ENCODE results near the gene CD82. TPM values are rescaled to one million over a fixed set of nuclear protein-coding genes. Genes with fewer than 3 reads are reported as not detected.

CD82 gene
- polyA plus RNA-seq, 1 donor from 2014 or later, result 0.84 TPM

- TF ChIP-seq EZH2 (IDR thresholded peaks at IDR 0.05; ENCODE audit: borderline replicate concordance, insufficient read depth, low read length, poor library complexity, severe bottlenecking) (no peak), POLR2AphosphoS5 (IDR thresholded peaks at IDR 0.05) (no peak), MXI1 (conservative IDR thresholded peaks at IDR 0.05; ENCODE audit: poor library complexity, severe bottlenecking) (no peak), EP300 (conservative IDR thresholded peaks at IDR 0.05; ENCODE audit: poor library complexity, severe bottlenecking) (no peak)
- Histone ChIP-seq H3K9me2 (ENCODE audit: insufficient read depth, low read length) (no peaks in the 10 kb centered on the region), H2AFZ (ENCODE audit: low read depth, low read length) (no peak overlapping the region), H3K4me3 (ENCODE audit: low read length) (no peak overlapping the region), H3F3A (ENCODE audit: insufficient read depth, low read length, poor library complexity, severe bottlenecking) (no peaks in the 10 kb centered on the region), H3K36me3 (ENCODE audit: insufficient read depth, low read length) (no peaks in the 10 kb centered on the region), H3K27me3 (ENCODE audit: insufficient read depth, low read depth, low read length) (no peaks in the 10 kb centered on the region), H3K27ac (ENCODE audit: low read length) (no peak overlapping the region), H3K4me2 (ENCODE audit: low read length) (no peak overlapping the region), H3K9ac (ENCODE audit: low read length) (no peak overlapping the region), H4K20me1 (ENCODE audit: insufficient read depth) (no peaks in the 10 kb centered on the region), H3K79me2 (replicated peaks; ENCODE audit: insufficient read depth, low read length) (no peaks in the 10 kb centered on the region), H3K9me3 (ENCODE audit: low read length) (no peaks in the 10 kb centered on the region)
Measured at GRCh38 chr11:44627911-44628729, 62.7 kb downstream of the CD82 start.

GRCh38 chr11:44628730-44629700 is 63.6 kb downstream of the CD82 start:
- H3K9me3 ChIP-seq (ENCODE audit: low read length), result no peaks in the 10 kb centered on the region
- no peak overlapping the region for H3K27ac ChIP-seq (ENCODE audit: low read length)

More at GRCh38 chr11:44628730-44629700, 63.6 kb downstream of the CD82 start:
- Histone ChIP-seq H3K36me3 (ENCODE audit: insufficient read depth, low read length) (no peaks in the 10 kb centered on the region), H3F3A (ENCODE audit: insufficient read depth, low read length, poor library complexity, severe bottlenecking) (no peaks in the 10 kb centered on the region), H2AFZ (ENCODE audit: low read depth, low read length) (no peak overlapping the region), H3K27me3 (ENCODE audit: insufficient read depth, low read depth, low read length) (no peaks in the 10 kb centered on the region), H4K20me1 (ENCODE audit: insufficient read depth) (no peaks in the 10 kb centered on the region), H3K4me2 (ENCODE audit: low read length) (no peak overlapping the region), H3K4me3 (ENCODE audit: low read length) (no peak overlapping the region), H3K9ac (ENCODE audit: low read length) (no peak overlapping the region), H3K79me2 (replicated peaks; ENCODE audit: insufficient read depth, low read length) (no peaks in the 10 kb centered on the region), H3K9me2 (ENCODE audit: insufficient read depth, low read length) (no peaks in the 10 kb centered on the region)
- no peak for TF ChIP-seq POLR2AphosphoS5 (IDR thresholded peaks at IDR 0.05)
- no peak for TF ChIP-seq TAF1 (IDR thresholded peaks at IDR 0.05; ENCODE audit: low read depth)
- TF ChIP-seq CTCF (IDR thresholded peaks at IDR 0.05; ENCODE audit: poor library complexity, severe bottlenecking), result no peak
- no peak for TF ChIP-seq EP300 (conservative IDR thresholded peaks at IDR 0.05; ENCODE audit: poor library complexity, severe bottlenecking)
- no peak for TF ChIP-seq EZH2 (IDR thresholded peaks at IDR 0.05; ENCODE audit: borderline replicate concordance, insufficient read depth, low read length, poor library complexity, severe bottlenecking)
- no peak for TF ChIP-seq RAD21 (conservative IDR thresholded peaks at IDR 0.05)
- no peak for TF ChIP-seq REST (IDR thresholded peaks at IDR 0.05; ENCODE audit: borderline replicate concordance)
- TF ChIP-seq SMC3 (conservative IDR thresholded peaks at IDR 0.05; ENCODE audit: poor library complexity), result no peak
- TF ChIP-seq MXI1 (conservative IDR thresholded peaks at IDR 0.05; ENCODE audit: poor library complexity, severe bottlenecking), result no peak

Measured in neural cell (in vitro differentiated cells).